Measurements from ENCODE around the gene ARHGEF39. TPM values are rescaled to one million over a fixed set of nuclear protein-coding genes. Genes with fewer than 3 reads are reported as not detected.

The ARHGEF39 gene
- total and polyA plus RNA-seq, 8 donors: 0.20 to 2.0 (median 1.0) TPM

GRCh38 chr9:35609820-35610163 is 55.2 kb downstream of the ARHGEF39 start:
- no peak for TF ChIP-seq CTCF (IDR thresholded peaks at IDR 0.05)
- peaks cover 0 to 11% (median 3%) of the 10 kb centered on the region in 3 donors for H3K4me1 ChIP-seq
- H3K27ac ChIP-seq: no peak overlapping the region
- peaks cover 0 to 11% (median 0%) of the 10 kb centered on the region in 3 donors for H3K36me3 ChIP-seq
- ATAC-seq: no peak
- no peak for FAIRE-seq
- no peak overlapping the region for H3K4me3 ChIP-seq
- no peaks in the 10 kb centered on the region for H3K27me3 ChIP-seq
- WGBS, 2 donors: 82 to 83% methylated on average over 13 of the region's 13 CpGs
- no peaks in the 10 kb centered on the region for H3K9me3 ChIP-seq
- DNase-seq: no peak
- intact Hi-C loops (cut with DNase I): no loop called here

Small RNAs within 50 kb of the gene (microRNA-seq; reads per million reads assigned to microRNA genes)
- gene MIR6852: 0.29 to 0.39 reads per million in 2 donors

Other genes with a start within 250 kb of the ARHGEF39 start
- gene RUSC2, start 175.1 kb downstream of the ARHGEF39 start, total RNA-seq: 10 to 100 TPM in 4 of 6 donors, 1 to 10 TPM in 2; 9.0 to 22.1 (median 12.6) TPM
- 10 to 100 TPM; 24.0 to 27.1 TPM for gene RUSC2, start 175.1 kb downstream of the ARHGEF39 start, polyA plus RNA-seq
- 10 to 100 TPM; 12.1 to 23.0 (median 14.2) TPM for gene TESK1, start 59.9 kb downstream of the ARHGEF39 start, total RNA-seq
- gene TESK1, start 59.9 kb downstream of the ARHGEF39 start, polyA plus RNA-seq: 10 to 100 TPM; 38.7 to 56.6 TPM
- 1 to 10 TPM in 5 of 6 donors, under 1 TPM in 1; 0.88 to 3.4 (median 2.9) TPM for gene CD72, start 46.8 kb downstream of the ARHGEF39 start, total RNA-seq
- gene CD72, start 46.8 kb downstream of the ARHGEF39 start, polyA plus RNA-seq: 1 to 10 TPM; 3.5 to 7.7 TPM
- gene SIT1, start 14.3 kb downstream of the ARHGEF39 start, total RNA-seq: under 1 TPM in 4 of 6 donors, not detected in 2; 0.25 to 0.59 (median 0.46) TPM
- gene SIT1, start 14.3 kb downstream of the ARHGEF39 start, polyA plus RNA-seq: under 1 TPM; 0.27 to 0.45 TPM
- over 10,000 TPM in 4 of 6 donors, 1,000 to 10,000 TPM in 2; 3,151 to 15,171 (median 11,469) TPM for gene RMRP, start 7.2 kb downstream of the ARHGEF39 start, total RNA-seq
- gene RMRP, start 7.2 kb downstream of the ARHGEF39 start, polyA plus RNA-seq: 100 to 1,000 TPM in 1 of 2 donors, 10 to 100 TPM in 1; 80.5 to 300 TPM
- 10 to 100 TPM; 13.8 to 32.6 (median 19.0) TPM for gene CCDC107, start 6.9 kb downstream of the ARHGEF39 start, total RNA-seq
- gene CCDC107, start 6.9 kb downstream of the ARHGEF39 start, polyA plus RNA-seq: 10 to 100 TPM; 55.4 to 84.7 TPM
- gene CA9, start 8.7 kb upstream of the ARHGEF39 start, total RNA-seq: 10 to 100 TPM in 2 of 6 donors, 1 to 10 TPM in 4; 1.2 to 75.6 (median 5.7) TPM
- 10 to 100 TPM in 1 of 2 donors, 1 to 10 TPM in 1; 9.2 to 17.9 TPM for gene CA9, start 8.7 kb upstream of the ARHGEF39 start, polyA plus RNA-seq
- 10 to 100 TPM; 11.3 to 52.8 (median 22.6) TPM for gene TPM2, start 24.7 kb upstream of the ARHGEF39 start, total RNA-seq
- 100 to 1,000 TPM; 204 to 227 TPM for gene TPM2, start 24.7 kb upstream of the ARHGEF39 start, polyA plus RNA-seq
- gene TLN1, start 67.0 kb upstream of the ARHGEF39 start, total RNA-seq: 100 to 1,000 TPM in 2 of 6 donors, 10 to 100 TPM in 4; 72.0 to 141 (median 86.6) TPM
- gene TLN1, start 67.0 kb upstream of the ARHGEF39 start, polyA plus RNA-seq: 10 to 100 TPM; 64.5 to 72.7 TPM
- gene CREB3, start 67.5 kb upstream of the ARHGEF39 start, total RNA-seq: 10 to 100 TPM; 15.7 to 24.3 (median 18.8) TPM
- gene CREB3, start 67.5 kb upstream of the ARHGEF39 start, polyA plus RNA-seq: 10 to 100 TPM; 23.9 to 29.6 TPM
- 10 to 100 TPM; 22.0 to 40.6 (median 32.2) TPM for gene GBA2, start 84.0 kb upstream of the ARHGEF39 start, total RNA-seq
- gene GBA2, start 84.0 kb upstream of the ARHGEF39 start, polyA plus RNA-seq: 10 to 100 TPM; 69.5 to 91.3 TPM
- 10 to 100 TPM; 12.7 to 18.3 (median 15.0) TPM for gene RGP1, start 84.1 kb upstream of the ARHGEF39 start, total RNA-seq
- gene RGP1, start 84.1 kb upstream of the ARHGEF39 start, polyA plus RNA-seq: 1 to 10 TPM; 6.8 to 9.3 TPM
- gene MSMP, start 89.1 kb upstream of the ARHGEF39 start, total RNA-seq: 1 to 10 TPM in 1 of 6 donors, under 1 TPM in 1, not detected in 4; 0.67 to 2.3 TPM
- under 1 TPM in 1 of 2 donors, not detected in 1; 0.49 TPM for gene MSMP, start 89.1 kb upstream of the ARHGEF39 start, polyA plus RNA-seq
- 1 to 10 TPM; 2.2 to 7.9 (median 2.7) TPM for gene NPR2, start 126.4 kb upstream of the ARHGEF39 start, total RNA-seq
- gene NPR2, start 126.4 kb upstream of the ARHGEF39 start, polyA plus RNA-seq: 10 to 100 TPM in 1 of 2 donors, 1 to 10 TPM in 1; 8.3 to 14.6 TPM
- gene SPAG8, start 147.1 kb upstream of the ARHGEF39 start, total RNA-seq: 1 to 10 TPM in 2 of 6 donors, under 1 TPM in 4; 0.52 to 1.8 (median 0.83) TPM
- 1 to 10 TPM; 1.6 to 3.1 TPM for gene SPAG8, start 147.1 kb upstream of the ARHGEF39 start, polyA plus RNA-seq
- gene HINT2, start 149.8 kb upstream of the ARHGEF39 start, total RNA-seq: 10 to 100 TPM; 20.6 to 43.7 (median 29.7) TPM
- gene HINT2, start 149.8 kb upstream of the ARHGEF39 start, polyA plus RNA-seq: 10 to 100 TPM; 51.7 to 64.2 TPM
- not detected for gene FAM221B, start 163.5 kb upstream of the ARHGEF39 start, total RNA-seq
- gene FAM221B, start 163.5 kb upstream of the ARHGEF39 start, polyA plus RNA-seq: under 1 TPM in 1 of 2 donors, not detected in 1; 0.11 TPM
- 10 to 100 TPM in 1 of 6 donors, 1 to 10 TPM in 5; 4.9 to 10.3 (median 7.0) TPM for gene TMEM8B, start 164.0 kb upstream of the ARHGEF39 start, total RNA-seq
- 10 to 100 TPM; 11.1 to 17.2 TPM for gene TMEM8B, start 164.0 kb upstream of the ARHGEF39 start, polyA plus RNA-seq
- not detected for gene OR13J1, start 205.2 kb upstream of the ARHGEF39 start, total RNA-seq
- gene OR13J1, start 205.2 kb upstream of the ARHGEF39 start, polyA plus RNA-seq: not detected
- 1 to 10 TPM in 3 of 6 donors, under 1 TPM in 3; 0.43 to 1.5 (median 0.83) TPM for gene HRCT1, start 241.0 kb upstream of the ARHGEF39 start, total RNA-seq
- 1 to 10 TPM in 1 of 2 donors, under 1 TPM in 1; 0.33 to 1.5 TPM for gene HRCT1, start 241.0 kb upstream of the ARHGEF39 start, polyA plus RNA-seq
- under 1 TPM in 5 of 6 donors, not detected in 1; 0.12 to 0.74 (median 0.44) TPM for gene SPAAR, start 244.3 kb upstream of the ARHGEF39 start, total RNA-seq
- 1 to 10 TPM in 1 of 2 donors, under 1 TPM in 1; 0.31 to 1.6 TPM for gene SPAAR, start 244.3 kb upstream of the ARHGEF39 start, polyA plus RNA-seq

All from pancreas (tissue), 10 donors.